PC-9 (cell line): Measurements from ENCODE around the gene CD55.

Experiments
- CTCF ChIP-seq: fragments of 200-600 bp; sonication (generic); conservative IDR thresholded peaks from 2 replicates; pipeline ENCODE4 v1.6.1; 2017; ENCODE audit warnings: mixed run types, antibody characterized with exemption, mild to moderate bottlenecking, moderate library complexity
- EZH2 ChIP-seq: fragments of 200-600 bp; sonication (generic); IDR thresholded peaks from 2 replicates; pipeline ENCODE4 v1.8.0; 2017; ENCODE audit warnings: antibody characterized with exemption, low read depth

GRCh38 chr1:207364614-207365013 lies 43.1 kb downstream of the CD55 start:
- TF ChIP-seq CTCF (no peak), EZH2 (no peak)
